CD4-positive, alpha-beta T cell treated with Interleukin-2 at 100 ng/mL for 4 hours (primary cell): ENCODE data around the gene ESYT2.
"Not testable (repeated sequence)": the region's sequence is repeated elsewhere in the genome, so short reads cannot be mapped to it uniquely, and the experiment has no call there.

Experiments used
- DNase-seq: peaks from one replicate; pipeline ENCODE4 v3.0.0-alpha.2; 2020; ENCODE audit warnings: low spot score

ESYT2 gene

DNA sequence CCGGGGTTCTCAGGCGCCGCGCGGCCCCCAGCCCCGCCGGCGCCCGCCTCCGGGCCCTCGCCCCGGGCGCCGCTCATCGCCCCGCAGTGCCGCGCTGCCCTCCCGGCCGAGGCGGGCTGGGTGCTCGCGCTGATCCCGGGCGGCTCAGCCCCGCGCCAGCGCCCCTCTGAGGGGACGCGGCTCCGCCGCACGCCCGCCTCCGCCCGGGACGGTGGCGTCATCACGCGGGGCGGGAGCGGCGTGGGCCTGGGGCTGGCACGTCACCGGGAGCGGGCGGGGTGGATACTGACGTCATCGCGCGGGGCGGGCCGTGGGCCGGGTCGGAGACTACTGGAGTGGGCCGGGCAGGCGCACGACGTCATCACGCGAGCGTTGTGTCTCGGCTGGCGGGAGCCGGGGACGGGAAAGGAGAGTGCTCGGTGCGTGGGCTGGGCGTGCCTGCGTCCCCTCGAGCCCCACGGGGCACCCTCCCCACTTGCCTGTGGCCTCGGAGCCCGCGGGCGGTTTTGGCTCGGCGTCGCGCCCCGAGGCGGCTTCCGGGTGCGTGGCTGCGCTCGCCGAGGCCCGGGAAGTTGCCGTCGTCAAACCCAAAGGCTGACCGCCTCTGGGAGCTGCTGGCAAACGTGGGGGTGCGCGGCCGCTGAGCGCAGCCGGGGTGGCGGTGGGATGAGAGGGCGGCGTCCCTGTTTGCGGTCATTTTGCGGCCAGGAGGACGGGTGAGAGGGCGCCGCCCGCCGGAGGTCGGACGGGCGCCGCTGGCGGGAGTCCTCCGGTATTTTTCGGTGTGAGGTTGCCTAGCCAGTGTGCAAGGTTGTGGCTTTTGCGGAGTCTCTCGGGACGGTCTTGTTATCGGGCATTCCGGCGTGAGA lies at the start of gene ESYT2:
TSS of gene ESYT2 (minus strand) at position 168 of the 869 bp plus-strand sequence. CDS start at position 77, 91 bp downstream.
- peak; percentile 99 for DNase-seq

- DNase-seq = not testable (repeated sequence)
Measured at GRCh38 chr7:158878151-158879079, 49.1 kb upstream of the ESYT2 start.

DNA sequence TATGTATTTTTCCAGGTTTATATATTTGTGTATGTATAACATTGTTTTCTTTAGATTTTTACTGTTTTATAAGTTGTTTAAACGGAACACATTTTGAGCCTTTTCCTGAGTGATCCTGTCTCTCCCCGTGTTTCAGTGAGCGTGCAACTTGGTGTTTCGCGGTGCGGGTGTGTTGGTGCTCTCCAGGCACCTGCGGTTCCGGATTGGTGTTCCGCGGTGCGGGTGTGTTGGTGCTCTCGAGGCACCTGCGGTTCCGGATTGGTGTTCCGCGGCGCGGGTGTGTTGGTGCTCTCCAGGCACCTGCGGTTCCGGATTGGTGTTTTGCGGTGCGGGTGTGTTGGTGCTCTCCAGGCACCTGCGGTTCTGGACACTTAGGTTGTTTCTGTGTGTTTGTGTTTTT lies 47.7 kb upstream of the ESYT2 start:
- DNase-seq = no peak

DNA sequence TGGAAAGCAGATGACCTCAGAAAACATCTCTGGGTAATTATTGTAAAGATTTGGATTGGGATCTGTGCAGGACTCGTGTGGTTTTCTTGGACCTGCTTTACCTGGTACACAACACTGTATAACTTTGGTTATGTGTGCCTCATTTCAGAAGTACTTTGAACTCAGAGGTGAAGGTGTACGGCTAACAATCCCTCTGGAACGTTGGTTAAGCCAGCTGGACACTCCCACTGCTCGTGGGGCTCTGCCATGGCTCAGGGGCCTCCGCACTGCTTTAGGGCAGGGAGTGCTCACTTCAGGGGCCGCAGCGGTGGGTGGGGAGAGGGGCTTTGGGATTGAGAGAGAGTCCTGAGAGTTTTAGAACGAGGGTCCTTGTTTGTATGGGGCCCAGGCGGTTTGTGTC lies 40.6 kb upstream of the ESYT2 start:
- no peak for DNase-seq

GRCh38 chr7:158868764-158869410 lies 39.6 kb upstream of the ESYT2 start:
- DNase-seq = no peak

- DNase-seq = no peak
Measured at GRCh38 chr7:158867214-158867984, 38.1 kb upstream of the ESYT2 start.

DNA sequence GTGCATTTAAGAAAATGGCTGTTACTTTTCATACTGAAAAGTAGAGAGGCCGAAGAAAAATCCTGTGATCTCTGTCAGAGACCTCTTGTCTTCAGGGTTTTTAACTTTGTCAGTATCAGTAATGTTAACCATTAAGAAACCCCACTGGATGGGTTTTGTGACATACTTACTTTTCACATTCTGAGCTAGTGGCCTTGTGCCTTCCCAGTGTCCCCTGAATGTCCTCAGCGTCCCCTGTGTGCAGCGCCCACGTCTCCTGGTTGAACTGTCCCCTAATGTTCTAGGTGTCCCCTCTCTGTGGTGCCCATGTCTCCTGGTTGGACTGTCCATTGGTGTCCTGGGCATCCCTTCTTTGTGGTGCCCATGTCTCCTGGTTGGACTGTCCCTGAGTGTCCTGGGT lies 36.7 kb upstream of the ESYT2 start:
- no peak for DNase-seq

DNA sequence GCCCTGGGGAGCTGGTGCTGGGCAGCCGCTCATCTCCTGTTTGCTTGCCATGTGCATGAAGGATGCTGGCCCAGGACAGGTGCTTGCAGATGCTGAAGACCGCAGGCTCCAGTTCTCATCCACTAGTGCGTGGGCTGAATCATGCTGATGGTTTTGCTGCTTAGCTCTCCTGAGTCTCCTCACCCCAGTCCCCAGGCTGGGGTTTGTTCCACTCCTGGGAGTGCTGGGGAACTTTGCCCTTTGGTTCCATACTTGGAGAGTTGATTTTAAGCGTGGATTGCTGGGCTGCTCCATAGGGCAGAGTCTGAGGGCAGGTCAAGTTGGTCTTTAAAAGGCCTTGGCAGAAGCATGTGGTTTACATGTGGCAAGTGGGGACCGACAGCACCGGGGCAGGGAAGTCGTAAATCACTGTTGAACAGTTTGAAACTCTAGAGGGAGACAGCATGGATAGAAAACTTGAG lies 36.2 kb upstream of the ESYT2 start:
- DNase-seq = no peak

DNA sequence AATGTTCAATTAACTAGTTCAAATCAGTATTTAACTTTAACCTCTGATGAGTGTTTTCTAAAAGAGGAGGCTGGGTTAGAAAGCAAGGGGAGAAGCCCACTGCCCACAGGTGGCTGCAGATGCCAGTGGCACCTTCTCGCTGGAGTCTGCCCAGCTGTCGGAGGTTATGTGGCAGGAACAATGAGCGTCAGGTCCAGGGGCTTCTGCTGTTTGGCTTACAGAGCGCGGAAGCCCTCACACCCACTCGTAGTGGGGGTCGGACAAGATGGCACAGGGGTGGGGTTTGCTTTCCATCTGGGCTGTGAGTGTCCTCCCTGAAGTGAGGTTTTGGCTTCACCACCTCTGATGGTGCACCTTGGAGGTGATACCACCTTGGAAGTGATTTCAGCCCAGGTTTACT lies 35.5 kb upstream of the ESYT2 start:
- no peak for DNase-seq

DNA sequence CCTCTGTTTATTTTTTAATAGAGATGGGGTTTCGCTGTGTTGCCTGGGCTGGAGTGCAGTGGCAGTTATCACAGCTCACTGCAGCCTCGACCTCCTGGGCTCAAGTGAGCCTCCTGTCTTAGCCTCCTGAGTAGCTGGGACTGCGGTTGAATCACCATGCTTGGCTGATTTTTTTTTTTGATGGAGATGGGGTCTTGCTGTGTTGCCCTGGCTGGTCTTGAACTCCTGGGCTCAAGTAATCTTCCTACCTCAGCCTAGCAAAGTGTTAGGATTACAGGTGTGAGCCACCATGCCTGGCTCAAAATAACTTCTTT lies 35.2 kb upstream of the ESYT2 start:
- DNase-seq = no peak

GRCh38 chr7:158863611-158864506 lies 34.5 kb upstream of the ESYT2 start:
- DNase-seq = no peak

DNA sequence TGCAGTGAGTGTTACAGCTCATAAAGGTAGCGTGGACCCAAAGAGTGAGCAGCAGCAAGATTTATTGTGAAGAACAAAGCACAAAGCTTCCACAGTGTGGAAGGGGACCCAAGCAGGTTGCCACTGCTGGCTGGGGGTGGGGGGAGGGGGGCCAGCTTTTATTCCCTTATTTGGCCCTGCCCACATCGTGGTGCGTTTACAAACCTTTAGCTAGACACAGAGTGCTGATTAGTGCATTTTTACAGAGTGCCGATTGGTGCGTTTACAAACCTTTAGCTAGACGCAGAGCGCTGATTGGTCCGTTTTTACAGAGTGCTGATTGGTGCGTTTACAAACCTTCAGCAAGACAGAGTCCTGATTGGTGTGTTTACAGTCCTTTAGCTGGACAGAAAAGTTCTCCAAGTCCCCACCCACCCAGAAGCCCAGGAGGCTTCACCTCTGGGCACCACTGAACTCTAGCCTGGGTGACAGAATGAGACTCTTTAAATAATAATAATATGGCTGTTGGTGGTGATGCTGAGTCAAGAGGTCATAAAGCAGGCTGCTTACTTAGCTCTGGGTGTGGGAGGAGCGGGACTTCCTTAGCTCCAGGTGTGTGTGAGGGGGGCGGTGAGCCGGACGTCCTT lies 33.8 kb upstream of the ESYT2 start:
- peak; percentile 19 for DNase-seq

DNA sequence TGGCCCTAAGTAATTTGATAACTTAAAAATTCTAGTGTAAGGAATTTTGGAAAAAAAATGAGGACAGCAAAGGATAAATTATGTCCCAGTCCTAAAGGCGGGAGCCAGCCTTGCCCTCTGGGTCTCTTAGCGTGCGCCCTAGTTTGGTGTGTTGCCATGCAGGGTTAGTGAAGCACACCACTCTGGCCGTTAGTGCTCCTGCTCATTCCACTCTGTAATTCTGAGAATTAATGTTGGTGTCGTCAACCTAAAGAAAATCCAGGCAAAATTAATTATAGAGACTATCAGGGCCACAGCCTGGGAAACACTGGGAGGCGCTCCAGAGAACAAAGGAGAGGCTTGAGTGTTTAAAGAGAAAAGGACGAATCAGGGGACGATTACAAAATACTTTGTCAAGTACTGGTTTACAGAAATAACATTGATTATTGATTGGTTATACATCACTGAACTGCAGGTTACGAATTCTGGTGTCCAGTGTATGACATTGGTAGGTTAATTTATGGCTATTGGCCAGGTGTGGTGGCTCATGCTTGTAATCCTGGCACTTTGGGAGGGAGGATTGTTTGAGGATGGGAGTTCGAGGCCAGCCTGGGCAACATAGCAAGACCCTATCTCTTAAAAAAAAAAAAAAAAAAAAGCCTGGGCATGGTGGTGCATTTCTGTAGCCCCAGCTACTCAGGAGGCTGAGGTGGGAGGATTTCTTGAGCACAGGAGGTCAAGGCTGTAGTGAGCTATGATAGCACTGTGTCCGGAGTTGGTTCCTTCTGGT lies 32.8 kb upstream of the ESYT2 start:
- DNase-seq = no peak

GRCh38 chr7:158861004-158861787 lies 31.9 kb upstream of the ESYT2 start:
- DNase-seq = no peak

DNA sequence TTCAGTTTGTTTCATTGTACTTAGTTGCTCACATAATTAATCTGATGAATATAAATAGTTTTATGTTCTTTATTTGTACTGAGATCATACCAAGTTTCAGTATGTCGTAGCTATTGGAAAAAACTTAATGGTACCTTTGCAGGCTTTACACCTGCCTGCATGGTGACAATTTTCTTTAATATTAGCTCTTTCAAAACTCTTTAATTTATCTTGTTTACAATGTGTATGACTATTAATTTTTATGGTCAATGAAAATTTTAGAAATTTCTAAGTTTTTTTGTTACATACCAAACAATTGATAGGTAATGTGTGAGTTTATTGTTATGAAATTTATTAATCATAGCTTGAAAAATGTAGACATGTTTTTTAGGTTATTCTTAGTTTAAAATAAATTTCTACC lies 31.1 kb upstream of the ESYT2 start:
- no peak for DNase-seq

- DNase-seq = no peak
Measured at GRCh38 chr7:158858592-158859503, 29.5 kb upstream of the ESYT2 start.

- DNase-seq = no peak
Measured at GRCh38 chr7:158856883-158857668, 27.8 kb upstream of the ESYT2 start.
